H9 (cell line): Measurements from ENCODE around the gene GNB3. TPM values are rescaled to one million over a fixed set of nuclear protein-coding genes. Genes with fewer than 3 reads are reported as not detected.

Source experiments
- DNase-seq: peaks from one replicate; pipeline ENCODE4 v3.0.0-alpha.2; 2017
- H2AFZ ChIP-seq: one replicate; pipeline ENCODE4 v1.6.1; 2013; ENCODE audit warnings: mild to moderate bottlenecking, low read length, control low read depth, moderate library complexity
- H2AK5ac ChIP-seq: 2 replicates; pipeline ENCODE4 v1.6.1; 2013; ENCODE audit warnings: low read length, control low read depth, mixed read lengths; ENCODE audit not compliant: insufficient read length
- H2BK120ac ChIP-seq: one replicate; pipeline ENCODE4 v1.6.1; 2013; ENCODE audit warnings: low read depth, mild to moderate bottlenecking, low read length, control low read depth, inconsistent platforms; ENCODE audit not compliant: poor library complexity, severe bottlenecking
- H2BK12ac ChIP-seq: 2 replicates; pipeline ENCODE4 v1.6.1; 2013; ENCODE audit warnings: low read length, control low read depth, mixed read lengths, low read depth; ENCODE audit not compliant: insufficient read length
- H2BK15ac ChIP-seq: 2 replicates; pipeline ENCODE4 v1.6.1; 2013; ENCODE audit warnings: low read depth, low read length, control low read depth
- H2BK20ac ChIP-seq: one replicate; pipeline ENCODE4 v1.6.1; 2013; ENCODE audit warnings: low read depth, mild to moderate bottlenecking, low read length, control low read depth, inconsistent platforms; ENCODE audit not compliant: poor library complexity, severe bottlenecking
- H2BK5ac ChIP-seq: 2 replicates; pipeline ENCODE4 v1.6.1; 2013; ENCODE audit warnings: low read length, control low read depth, mixed read lengths; ENCODE audit not compliant: insufficient read length
- H3K14ac ChIP-seq: 2 replicates; pipeline ENCODE4 v1.6.1; 2013; ENCODE audit warnings: low read length, control low read depth; ENCODE audit not compliant: insufficient read depth
- H3K18ac ChIP-seq: 2 replicates; pipeline ENCODE4 v1.6.1; 2013; ENCODE audit warnings: low read depth, mild to moderate bottlenecking, mixed read lengths, low read length, control low read depth; ENCODE audit not compliant: insufficient read length
- H3K23ac ChIP-seq: 2 replicates; pipeline ENCODE4 v1.6.1; 2013; ENCODE audit warnings: low read length, control low read depth, mixed read lengths, low read depth; ENCODE audit not compliant: insufficient read length
- H3K23me2 ChIP-seq: 2 replicates; pipeline ENCODE4 v1.6.1; 2013; ENCODE audit warnings: low read depth, mild to moderate bottlenecking, mixed read lengths, low read length, control low read depth; ENCODE audit not compliant: insufficient read length, poor library complexity, severe bottlenecking
- H3K27ac ChIP-seq: 2 replicates; pipeline ENCODE4 v1.5.1; 2013; ENCODE audit warnings: low read length, control low read depth, mixed read lengths, low read depth; ENCODE audit not compliant: insufficient read length
- H3K27me3 ChIP-seq: 2 replicates; pipeline ENCODE4 v1.6.1; 2013; ENCODE audit warnings: low read length, control low read depth, inconsistent platforms; ENCODE audit not compliant: insufficient read depth
- H3K4ac ChIP-seq: 2 replicates; pipeline ENCODE4 v1.6.1; 2013; ENCODE audit warnings: low read depth, mild to moderate bottlenecking, control low read depth, inconsistent platforms, low read length, moderate library complexity
- H3K4me1 ChIP-seq: 2 replicates; pipeline ENCODE4 v1.6.1; 2013; ENCODE audit warnings: low read length, control low read depth, inconsistent platforms; ENCODE audit not compliant: insufficient read depth
- H3K4me2 ChIP-seq: 2 replicates; pipeline ENCODE4 v1.6.1; 2013; ENCODE audit warnings: low read length, control low read depth, mixed read lengths; ENCODE audit not compliant: insufficient read length, insufficient read depth
- H3K56ac ChIP-seq: 2 replicates; pipeline ENCODE4 v1.6.1; 2013; ENCODE audit warnings: low read depth, mild to moderate bottlenecking, mixed read lengths, low read length, control low read depth; ENCODE audit not compliant: insufficient read length
- H3K79me1 ChIP-seq: 2 replicates; pipeline ENCODE4 v1.6.1; 2013; ENCODE audit warnings: low read depth, mild to moderate bottlenecking, moderate library complexity, low read length, control low read depth, inconsistent platforms; ENCODE audit not compliant: insufficient read depth, poor library complexity, severe bottlenecking
- H3K79me2 ChIP-seq: 2 replicates; pipeline ENCODE4 v1.6.1; 2013; ENCODE audit warnings: low read length, control low read depth, inconsistent platforms; ENCODE audit not compliant: insufficient read depth
- H3K9ac ChIP-seq: 2 replicates; pipeline ENCODE4 v1.6.1; 2013; ENCODE audit warnings: low read length, control low read depth, mixed read lengths; ENCODE audit not compliant: insufficient read length; ENCODE audit errors: extremely low read depth
- H3K9me3 ChIP-seq: one replicate; pipeline ENCODE4 v1.6.1; 2013; ENCODE audit warnings: low read depth, low read length, inconsistent platforms; ENCODE audit not compliant: control insufficient read depth
- H3T11ph ChIP-seq: one replicate; pipeline ENCODE4 v1.6.1; 2013; ENCODE audit warnings: mild to moderate bottlenecking, low read length, control low read depth, inconsistent platforms
- H4K20me1 ChIP-seq: one replicate; pipeline ENCODE4 v1.6.1; 2013; ENCODE audit not compliant: control insufficient read depth, insufficient read length, insufficient read depth
- H4K5ac ChIP-seq: 2 replicates; pipeline ENCODE4 v1.6.1; 2013; ENCODE audit warnings: low read depth, mild to moderate bottlenecking, mixed read lengths, low read length, control low read depth; ENCODE audit not compliant: insufficient read length
- H4K8ac ChIP-seq: replicated peaks from 2 replicates; pipeline ENCODE4 v1.6.1; 2013; ENCODE audit warnings: low read length, control low read depth, mixed read lengths, low read depth; ENCODE audit not compliant: insufficient read length
- H4K91ac ChIP-seq: 2 replicates; pipeline ENCODE4 v1.6.1; 2013; ENCODE audit warnings: low read depth, mild to moderate bottlenecking, moderate library complexity, mixed read lengths, low read length, control low read depth; ENCODE audit not compliant: insufficient read length
- H3K27ac Mint-ChIP-seq, 3 experiments: 2 replicates in 2 of 3; 3 replicates in 1 of 3; pipeline ENCODE4 v1.8.0; 2020 to 2021; ENCODE audit warnings: mixed read lengths in 3 of 3, mild to moderate bottlenecking in 1 of 3, moderate library complexity in 1 of 3
- H3K27me3 Mint-ChIP-seq: 2 replicates; pipeline ENCODE4 v1.8.0; 2021; ENCODE audit warnings: low read depth, mild to moderate bottlenecking, moderate library complexity, mixed read lengths
- H3K36me3 Mint-ChIP-seq, 3 experiments: 2 replicates in 2 of 3; 3 replicates in 1 of 3; pipeline ENCODE4 v1.8.0; 2020 to 2021; ENCODE audit warnings: low read depth in 3 of 3, mixed read lengths in 3 of 3; ENCODE audit not compliant: insufficient read depth in 1 of 3
- H3K4me1 Mint-ChIP-seq, 2 experiments: 2 replicates each; pipeline ENCODE4 v1.8.0; 2020; ENCODE audit warnings: mixed read lengths in 2 of 2
- H3K4me3 Mint-ChIP-seq, 2 experiments: 2 replicates in 1 of 2; 3 replicates in 1 of 2; pipeline ENCODE4 v1.8.0; 2020 to 2021; ENCODE audit warnings: mild to moderate bottlenecking in 2 of 2, mixed read lengths in 2 of 2, moderate library complexity in 1 of 2
- H3K9me3 Mint-ChIP-seq, 2 experiments: 2 replicates in 1 of 2; 3 replicates in 1 of 2; pipeline ENCODE4 v1.8.0; 2020; ENCODE audit warnings: mild to moderate bottlenecking in 2 of 2, mixed read lengths in 2 of 2, moderate library complexity in 1 of 2
- WGBS: extraction: QIAGEN DNeasy Blood & Tissue Kit; methylation state at CpG from one replicate; pipeline ENCODE4 v1.1.7; 2013; ENCODE audit warnings: missing lambda C conversion rate, low lambda C conversion rate, mixed read lengths; ENCODE audit not compliant: insufficient read length; ENCODE audit errors: extremely low coverage; 5-methylcytosine and 5-hydroxymethylcytosine counted together
- total RNA-seq: library from RNA; stranded (reverse); gene quantifications from 2 replicates; pipeline ENCODE4 v1.2.1, GENCODE V29; 2021
- TF ChIP-seq, protein P1 (sequence below): fragments of 200-600 bp; sonication (generic); conservative IDR thresholded peaks from 3 replicates; pipeline ENCODE4 v1.8.0; 2021; ENCODE audit warnings: antibody characterized with exemption, mild to moderate bottlenecking

GNB3 gene
- total RNA-seq, 1 experiment from 2014 or later, result 17.3 TPM

DNA sequence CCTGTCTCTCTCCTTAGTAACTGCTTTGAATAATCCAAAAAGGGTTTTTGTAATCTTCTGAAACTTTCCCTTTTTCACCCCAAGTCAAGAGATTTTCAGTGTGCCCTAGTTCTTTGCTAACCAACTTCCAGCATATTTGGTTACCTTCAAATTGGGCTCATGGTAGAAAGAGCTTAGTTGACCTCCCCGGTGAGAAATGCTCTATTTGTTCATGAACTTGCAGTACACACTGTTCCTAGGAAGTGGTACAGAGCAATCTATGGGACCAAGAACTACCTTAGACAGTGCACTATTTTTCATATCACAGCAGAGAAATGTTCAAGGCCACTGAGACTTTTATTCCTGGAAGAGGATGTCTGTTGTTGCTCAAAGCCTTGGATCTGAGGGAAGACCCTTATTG, 12.9 kb downstream of the GNB3 start:
- Histone ChIP-seq H3K9ac (no peak overlapping the region), H2AK5ac (no peak overlapping the region)
- H3K36me3 Mint-ChIP-seq, result peaks cover 27 to 60% (median 59%) of the 10 kb centered on the region in 3 experiments; a peak in 6 of 7 replicates

More for the DNA sequence above, 12.9 kb downstream of the GNB3 start:
- no peak overlapping the region for H4K8ac ChIP-seq
- H3K23ac ChIP-seq, result no peak overlapping the region
- no peak overlapping the region for H3K14ac ChIP-seq
- no peak overlapping the region for H2AFZ ChIP-seq
- Mint-ChIP-seq H3K4me3 (peak overlapping the region; percentile 94 to 98), H3K4me1 (peaks cover 24 to 26% of the 10 kb centered on the region in 2 experiments), H3K9me3 (no peaks in the 10 kb centered on the region; a peak in 1 of 5 replicates), H3K27ac (peak overlapping the region in 2 of 3 experiments; percentile 71 to 84; a peak in 3 of 7 replicates), H3K27me3 (no peaks in the 10 kb centered on the region)
- TF ChIP-seq, protein P1, sequence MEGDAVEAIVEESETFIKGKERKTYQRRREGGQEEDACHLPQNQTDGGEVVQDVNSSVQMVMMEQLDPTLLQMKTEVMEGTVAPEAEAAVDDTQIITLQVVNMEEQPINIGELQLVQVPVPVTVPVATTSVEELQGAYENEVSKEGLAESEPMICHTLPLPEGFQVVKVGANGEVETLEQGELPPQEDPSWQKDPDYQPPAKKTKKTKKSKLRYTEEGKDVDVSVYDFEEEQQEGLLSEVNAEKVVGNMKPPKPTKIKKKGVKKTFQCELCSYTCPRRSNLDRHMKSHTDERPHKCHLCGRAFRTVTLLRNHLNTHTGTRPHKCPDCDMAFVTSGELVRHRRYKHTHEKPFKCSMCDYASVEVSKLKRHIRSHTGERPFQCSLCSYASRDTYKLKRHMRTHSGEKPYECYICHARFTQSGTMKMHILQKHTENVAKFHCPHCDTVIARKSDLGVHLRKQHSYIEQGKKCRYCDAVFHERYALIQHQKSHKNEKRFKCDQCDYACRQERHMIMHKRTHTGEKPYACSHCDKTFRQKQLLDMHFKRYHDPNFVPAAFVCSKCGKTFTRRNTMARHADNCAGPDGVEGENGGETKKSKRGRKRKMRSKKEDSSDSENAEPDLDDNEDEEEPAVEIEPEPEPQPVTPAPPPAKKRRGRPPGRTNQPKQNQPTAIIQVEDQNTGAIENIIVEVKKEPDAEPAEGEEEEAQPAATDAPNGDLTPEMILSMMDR, result no peak
- peaks cover 16% of the 10 kb centered on the region for H3K23me2 ChIP-seq
- H3K18ac ChIP-seq, result no peak overlapping the region
- H3K4me2 ChIP-seq, result no peak overlapping the region
- no peak overlapping the region for H2BK120ac ChIP-seq
- H3K79me2 ChIP-seq, result peaks cover 5% of the 10 kb centered on the region; the same call in 1 of the 2 replicates
- no peak overlapping the region for H3K56ac ChIP-seq
- no peak overlapping the region for H2BK12ac ChIP-seq
- H3K27me3 ChIP-seq, result no peaks in the 10 kb centered on the region
- no CpG with 5 or more reads among the region's 1 CpG for WGBS
- no peaks in the 10 kb centered on the region; the same call in 1 of the 2 replicates for H3K4me1 ChIP-seq
- no peak overlapping the region for H2BK15ac ChIP-seq
- no peak overlapping the region for H2BK5ac ChIP-seq
- no peak overlapping the region for H2BK20ac ChIP-seq
- no peaks in the 10 kb centered on the region for H3K9me3 ChIP-seq
- H4K91ac ChIP-seq, result no peak overlapping the region
- H3K27ac ChIP-seq, result no peak overlapping the region
- H4K20me1 ChIP-seq, result peaks cover 2% of the 10 kb centered on the region
- no peak overlapping the region for H4K5ac ChIP-seq
- H3K79me1 ChIP-seq, result no peaks in the 10 kb centered on the region
- no peak overlapping the region for H3T11ph ChIP-seq
- no peak for DNase-seq
- no peak overlapping the region for H3K4ac ChIP-seq
